Skeletal muscle cell (primary cell): Measurements from ENCODE around the gene ZIC2.
"Not testable (repeated sequence)": the region's sequence is repeated elsewhere in the genome, so short reads cannot be mapped to it uniquely, and the experiment has no call there.

Source experiments
- DNase-seq: peaks from one replicate; pipeline ENCODE4 v3.0.0-alpha.2; 2010; ENCODE audit warnings: low read depth
- H3K4me3 ChIP-seq: 2 replicates; pipeline ENCODE4 v1.5.1; 2011; ENCODE audit warnings: low read depth, mild to moderate bottlenecking, control low read depth, low read length, moderate library complexity

ZIC2 gene

DNA sequence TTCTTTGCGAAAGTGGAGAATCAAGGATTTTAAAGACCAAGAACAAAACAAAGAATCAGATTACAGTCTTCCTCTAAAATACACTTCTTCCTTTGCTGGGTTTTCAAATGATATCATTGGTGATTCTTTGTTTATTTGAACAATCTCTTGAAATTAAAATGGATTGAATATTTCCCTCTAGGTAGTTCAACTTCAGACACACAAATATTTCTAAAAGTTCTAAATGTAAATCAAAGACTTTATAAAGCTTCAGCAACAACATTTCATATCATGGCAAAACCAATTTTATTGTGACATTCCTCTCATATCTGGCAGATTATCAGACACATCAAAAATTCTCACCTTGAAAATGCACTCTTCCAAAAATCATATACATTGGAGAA, 13.0 kb downstream of the ZIC2 start:
- no peak for DNase-seq

GRCh38 chr13:99995104-99995588, 13.6 kb downstream of the ZIC2 start:
- H3K4me3 ChIP-seq: no peak overlapping the region
- DNase-seq: no peak

More for the DNA sequence above, 13.0 kb downstream of the ZIC2 start:
- H3K4me3 ChIP-seq: no peak overlapping the region

DNA sequence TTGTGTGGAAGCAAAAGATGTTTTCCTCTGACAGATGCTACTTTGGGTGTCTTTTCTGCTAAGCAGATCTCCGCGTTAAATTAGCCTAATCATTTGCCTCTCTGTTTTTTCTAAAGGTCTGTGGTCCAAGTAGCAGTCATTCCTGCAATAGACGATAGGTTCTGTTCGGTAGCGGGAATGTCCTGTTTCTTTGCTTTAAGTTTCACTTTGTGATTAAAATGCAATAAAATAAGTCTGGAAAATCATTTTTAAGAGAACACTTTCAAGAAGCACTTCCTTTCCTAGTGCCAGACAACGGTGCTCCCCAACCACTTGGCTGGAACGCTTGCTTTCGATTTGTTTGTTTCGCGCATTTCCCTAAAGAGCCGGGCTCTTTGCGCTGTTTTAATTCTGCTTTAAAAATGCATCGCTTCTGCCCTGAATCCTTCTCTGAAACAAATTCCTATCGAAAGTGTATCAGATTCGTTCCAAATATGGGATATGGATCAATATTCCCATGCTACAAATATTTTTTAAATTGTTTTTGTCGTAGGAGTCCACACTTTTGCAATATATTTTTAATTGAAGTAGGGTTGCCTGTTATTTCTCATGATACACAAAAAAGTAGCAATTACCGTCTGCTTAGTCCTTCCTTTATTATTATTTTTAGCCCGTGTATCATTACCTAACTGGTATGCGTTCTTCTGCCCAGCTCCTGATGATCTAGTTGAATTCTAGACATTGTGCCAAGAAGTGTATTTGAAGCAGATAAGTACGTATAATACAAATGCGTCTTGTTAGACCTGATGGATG, 14.2 kb downstream of the ZIC2 start:
- no peak for DNase-seq

DNA sequence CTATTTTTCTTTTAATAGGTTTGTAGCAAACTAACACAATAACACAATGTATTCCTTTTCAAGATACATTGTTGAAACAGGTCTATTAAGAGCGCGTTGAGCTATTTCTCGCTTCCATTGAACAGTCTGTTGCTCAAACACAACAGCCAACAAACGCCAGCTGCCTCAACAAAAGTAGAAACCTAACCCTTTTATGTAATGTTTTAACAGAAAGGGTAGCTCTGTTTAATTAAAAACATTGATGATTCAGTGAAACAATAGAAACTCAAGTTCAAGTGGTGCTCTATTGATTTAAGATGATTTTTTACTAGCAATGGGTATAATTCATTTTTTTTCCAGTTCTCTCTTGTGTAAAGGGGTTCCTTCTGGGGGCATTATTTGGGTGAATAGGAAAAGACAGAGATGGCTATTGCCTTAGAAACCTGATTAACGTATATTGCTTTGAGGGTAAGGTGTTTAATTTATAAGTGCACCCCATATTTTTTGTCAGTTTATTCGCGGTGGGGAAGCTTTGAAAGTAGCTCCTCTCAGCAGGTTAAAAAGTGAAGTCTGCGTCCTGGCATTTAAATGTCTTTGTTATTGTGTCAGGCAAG, 14.9 kb downstream of the ZIC2 start:
- DNase-seq: no peak
- no peak overlapping the region for H3K4me3 ChIP-seq

More for the DNA sequence above, 14.2 kb downstream of the ZIC2 start:
- no peak overlapping the region for H3K4me3 ChIP-seq

DNA sequence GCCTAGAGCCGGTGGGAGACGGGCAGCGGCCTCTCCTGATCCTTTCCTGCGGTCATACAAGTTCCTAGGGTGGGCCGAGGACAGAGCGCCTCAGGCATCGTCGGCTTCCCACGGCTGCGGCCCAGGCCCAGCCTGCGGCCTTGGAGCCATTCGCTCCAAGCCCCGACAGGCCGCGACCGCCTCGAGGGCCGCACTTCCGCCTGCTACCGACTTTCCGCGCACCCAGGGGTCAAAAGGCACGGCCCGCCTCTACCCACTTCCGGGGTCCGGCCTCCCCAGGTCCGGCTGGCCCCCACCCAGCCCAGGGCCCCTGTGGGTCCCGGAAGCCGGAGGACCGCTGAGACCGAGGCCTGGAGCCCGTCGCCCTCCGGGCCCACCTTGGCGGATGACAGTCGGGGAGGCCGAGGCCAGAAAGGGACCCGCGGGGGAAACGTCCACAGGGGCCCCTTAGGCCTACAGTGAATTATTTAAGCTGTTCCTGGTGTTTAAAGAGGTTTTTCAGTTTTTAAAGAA, 16.2 kb downstream of the ZIC2 start:
- no peak for DNase-seq
- H3K4me3 ChIP-seq: no peak overlapping the region

- H3K4me3 ChIP-seq: no peak overlapping the region
- no peak for DNase-seq
Observed at GRCh38 chr13:99998261-99998660, 16.7 kb downstream of the ZIC2 start.

- H3K4me3 ChIP-seq: no peak overlapping the region
- DNase-seq: no peak
Observed at GRCh38 chr13:100014621-100015020, 33.0 kb downstream of the ZIC2 start.

- no peak for DNase-seq
- H3K4me3 ChIP-seq: no peak overlapping the region
Observed at GRCh38 chr13:100019780-100020356, 38.3 kb downstream of the ZIC2 start.

DNA sequence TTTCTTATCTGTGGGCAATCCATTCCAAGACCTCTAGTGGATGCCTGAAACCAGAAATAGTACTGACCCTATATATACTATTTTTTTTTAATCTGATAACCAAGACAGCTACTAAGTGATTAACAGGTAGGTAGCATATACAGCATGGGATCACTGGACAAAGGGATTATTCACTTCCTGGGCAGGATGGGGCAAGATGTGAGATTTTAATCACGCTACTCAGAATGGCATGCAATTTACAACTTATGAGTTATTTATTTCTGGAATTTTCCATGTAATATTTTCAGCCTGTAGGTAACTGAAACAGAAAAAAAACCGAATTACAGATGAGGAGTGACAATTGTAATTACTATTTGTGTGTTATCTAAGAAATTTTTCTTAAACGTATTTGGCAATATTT, 41.2 kb downstream of the ZIC2 start:
- no peak for DNase-seq
- H3K4me3 ChIP-seq: no peak overlapping the region

DNA sequence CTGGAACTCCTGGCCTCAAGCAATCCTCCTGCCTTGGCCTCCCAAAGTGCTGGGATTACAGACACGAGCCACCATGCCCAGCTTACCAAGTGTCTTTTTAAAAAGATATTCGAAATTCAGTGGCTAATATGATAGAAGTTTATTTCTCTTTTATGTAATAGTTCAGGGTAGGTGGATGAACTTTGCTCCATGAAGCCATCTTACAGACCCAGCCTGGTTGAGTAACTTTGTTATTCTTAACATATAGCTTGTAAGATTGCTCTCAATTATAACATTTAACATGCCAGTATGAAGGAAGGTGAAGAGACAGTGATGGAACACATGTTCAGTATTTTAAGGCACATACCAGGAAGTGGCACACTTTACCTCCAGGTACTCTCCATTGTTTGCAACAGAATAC, 42.4 kb downstream of the ZIC2 start:
- no peak overlapping the region for H3K4me3 ChIP-seq

DNA sequence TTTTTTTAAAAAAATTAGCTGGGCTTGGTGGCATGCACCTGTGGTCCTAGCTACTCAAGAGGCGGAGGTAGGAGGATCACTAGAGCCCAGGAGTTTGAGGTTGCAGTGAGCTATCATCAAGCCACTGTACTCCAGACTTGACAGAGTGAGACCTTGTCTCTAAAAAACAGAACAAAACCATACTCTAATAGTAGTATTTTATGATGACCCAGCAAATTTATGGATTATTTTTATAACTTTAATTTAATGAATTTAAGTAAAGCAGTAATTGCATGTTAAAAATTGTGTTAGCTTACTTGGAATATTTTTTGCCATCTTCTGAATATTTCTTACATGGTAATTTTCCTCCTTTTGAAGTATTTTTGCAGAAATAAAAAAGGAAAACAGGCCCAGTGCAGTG, 48.3 kb downstream of the ZIC2 start:
- no peak for DNase-seq
- no peak overlapping the region for H3K4me3 ChIP-seq

More for the DNA sequence above, 42.4 kb downstream of the ZIC2 start:
- no peak for DNase-seq

- DNase-seq, H3K4me3 ChIP-seq: not testable (repeated sequence)
Observed at GRCh38 chr13:100032642-100033041, 51.1 kb downstream of the ZIC2 start.

- DNase-seq: no peak
Observed at GRCh38 chr13:100035936-100036335, 54.4 kb downstream of the ZIC2 start.

More at GRCh38 chr13:100035936-100036335, 54.4 kb downstream of the ZIC2 start:
- H3K4me3 ChIP-seq: no peak overlapping the region
